GM12865 (cell line): Measurements from ENCODE around the gene ATP8A2.

ENCODE experiments used
- DNase-seq: peaks from one replicate; pipeline ENCODE4 v3.0.0; 2010; ENCODE audit warnings: low read depth
- H3K4me3 ChIP-seq: 2 replicates; pipeline ENCODE4 v1.5.1; 2011; ENCODE audit warnings: mild to moderate bottlenecking, low read depth, low read length, control low read depth
- TF ChIP-seq, protein P1 (sequence below): IDR thresholded peaks from 2 replicates; pipeline ENCODE4 v1.5.1; 2011; ENCODE audit warnings: low read length, control low read depth, low read depth, inconsistent platforms; ENCODE audit not compliant: insufficient read depth; ENCODE audit errors: missing control alignments

Gene ATP8A2

DNA sequence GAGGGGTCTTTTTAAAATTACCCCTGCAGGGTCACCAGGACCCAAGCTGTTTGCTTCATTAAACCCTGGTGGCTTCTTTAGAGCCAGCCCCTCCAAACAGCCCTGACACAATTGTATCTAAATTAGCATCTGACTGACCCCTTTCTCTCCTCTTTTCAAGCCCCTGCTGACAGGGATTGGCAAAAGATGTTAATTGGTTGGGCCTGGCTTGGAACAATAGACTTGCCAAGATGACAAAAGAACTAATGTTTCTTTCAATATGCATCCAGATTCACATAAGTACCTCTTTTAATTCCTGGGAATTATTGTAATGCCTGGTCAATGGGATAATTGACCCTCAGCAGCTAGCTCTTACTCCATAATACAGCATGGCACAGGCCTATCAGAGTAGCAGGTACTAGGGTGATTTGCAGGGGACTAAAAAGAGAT lies 539.2 kb downstream of the ATP8A2 start:
- no peak for DNase-seq
- no peak overlapping the region for H3K4me3 ChIP-seq
- TF ChIP-seq, protein P1, sequence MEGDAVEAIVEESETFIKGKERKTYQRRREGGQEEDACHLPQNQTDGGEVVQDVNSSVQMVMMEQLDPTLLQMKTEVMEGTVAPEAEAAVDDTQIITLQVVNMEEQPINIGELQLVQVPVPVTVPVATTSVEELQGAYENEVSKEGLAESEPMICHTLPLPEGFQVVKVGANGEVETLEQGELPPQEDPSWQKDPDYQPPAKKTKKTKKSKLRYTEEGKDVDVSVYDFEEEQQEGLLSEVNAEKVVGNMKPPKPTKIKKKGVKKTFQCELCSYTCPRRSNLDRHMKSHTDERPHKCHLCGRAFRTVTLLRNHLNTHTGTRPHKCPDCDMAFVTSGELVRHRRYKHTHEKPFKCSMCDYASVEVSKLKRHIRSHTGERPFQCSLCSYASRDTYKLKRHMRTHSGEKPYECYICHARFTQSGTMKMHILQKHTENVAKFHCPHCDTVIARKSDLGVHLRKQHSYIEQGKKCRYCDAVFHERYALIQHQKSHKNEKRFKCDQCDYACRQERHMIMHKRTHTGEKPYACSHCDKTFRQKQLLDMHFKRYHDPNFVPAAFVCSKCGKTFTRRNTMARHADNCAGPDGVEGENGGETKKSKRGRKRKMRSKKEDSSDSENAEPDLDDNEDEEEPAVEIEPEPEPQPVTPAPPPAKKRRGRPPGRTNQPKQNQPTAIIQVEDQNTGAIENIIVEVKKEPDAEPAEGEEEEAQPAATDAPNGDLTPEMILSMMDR = no peak

DNA sequence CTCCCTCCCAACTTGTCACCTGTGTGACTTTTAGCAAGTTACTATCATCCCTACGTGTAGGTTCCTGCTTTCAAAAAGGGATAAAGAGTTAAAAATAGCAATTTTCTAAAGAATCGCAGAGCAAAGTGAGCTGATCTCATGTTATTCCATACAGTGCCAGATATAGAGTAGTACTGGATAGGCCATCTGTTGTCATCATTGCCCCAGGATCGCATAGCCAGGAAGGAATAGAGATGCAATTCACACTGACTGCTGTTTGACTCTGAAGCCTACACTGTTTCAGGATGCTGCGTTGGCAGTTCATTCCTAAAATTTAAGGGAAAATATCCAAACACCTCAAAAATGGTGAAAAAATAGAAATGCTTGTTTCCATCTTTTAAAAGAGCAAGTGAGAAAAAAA lies 541.2 kb downstream of the ATP8A2 start:
- DNase-seq = no peak
- no peak overlapping the region for H3K4me3 ChIP-seq
- TF ChIP-seq, protein P1 = no peak

GRCh38 chr13:25915840-25916518 lies 544.2 kb downstream of the ATP8A2 start:
- no peak for DNase-seq
- TF ChIP-seq, protein P1 = no peak
- H3K4me3 ChIP-seq = no peak overlapping the region

- H3K4me3 ChIP-seq = no peak overlapping the region
- DNase-seq = no peak
- TF ChIP-seq, protein P1 = no peak
These were observed 548.5 kb downstream of the ATP8A2 start for GRCh38 chr13:25920277-25920676.

- no peak for DNase-seq
- no peak overlapping the region for H3K4me3 ChIP-seq
- TF ChIP-seq, protein P1 = no peak
These were observed 549.2 kb downstream of the ATP8A2 start for GRCh38 chr13:25920931-25921330.

DNA sequence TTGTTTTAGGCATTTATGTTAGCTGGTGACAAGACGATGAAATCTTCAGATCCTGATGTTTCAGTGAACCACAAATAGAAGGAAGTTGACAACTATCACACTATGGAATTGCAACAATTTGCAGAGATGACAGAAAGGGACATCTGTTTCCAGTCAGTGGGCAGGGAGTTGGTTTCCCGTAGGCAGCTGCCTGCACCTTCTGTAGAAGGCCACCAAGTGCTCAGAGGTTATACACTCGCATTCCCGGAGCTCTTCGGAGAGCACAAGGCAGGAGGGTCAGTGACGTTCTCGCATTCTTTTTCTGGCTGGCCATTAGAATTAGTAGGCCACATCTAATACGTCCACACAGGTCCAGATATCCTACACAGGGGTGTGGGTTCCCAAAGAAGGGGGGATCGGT lies 550.6 kb downstream of the ATP8A2 start:
- TF ChIP-seq, protein P1 = no peak
- H3K4me3 ChIP-seq = no peak overlapping the region
- no peak for DNase-seq
